ENCODE results near the gene MARCHF9.
A peak's percentile ranks its signal among the peaks of the same experiment; 100 is the strongest.
"Not testable (repeated sequence)": the region's sequence is repeated elsewhere in the genome, so short reads cannot be mapped to it uniquely, and the experiment has no call there.

Gene MARCHF9

DNA sequence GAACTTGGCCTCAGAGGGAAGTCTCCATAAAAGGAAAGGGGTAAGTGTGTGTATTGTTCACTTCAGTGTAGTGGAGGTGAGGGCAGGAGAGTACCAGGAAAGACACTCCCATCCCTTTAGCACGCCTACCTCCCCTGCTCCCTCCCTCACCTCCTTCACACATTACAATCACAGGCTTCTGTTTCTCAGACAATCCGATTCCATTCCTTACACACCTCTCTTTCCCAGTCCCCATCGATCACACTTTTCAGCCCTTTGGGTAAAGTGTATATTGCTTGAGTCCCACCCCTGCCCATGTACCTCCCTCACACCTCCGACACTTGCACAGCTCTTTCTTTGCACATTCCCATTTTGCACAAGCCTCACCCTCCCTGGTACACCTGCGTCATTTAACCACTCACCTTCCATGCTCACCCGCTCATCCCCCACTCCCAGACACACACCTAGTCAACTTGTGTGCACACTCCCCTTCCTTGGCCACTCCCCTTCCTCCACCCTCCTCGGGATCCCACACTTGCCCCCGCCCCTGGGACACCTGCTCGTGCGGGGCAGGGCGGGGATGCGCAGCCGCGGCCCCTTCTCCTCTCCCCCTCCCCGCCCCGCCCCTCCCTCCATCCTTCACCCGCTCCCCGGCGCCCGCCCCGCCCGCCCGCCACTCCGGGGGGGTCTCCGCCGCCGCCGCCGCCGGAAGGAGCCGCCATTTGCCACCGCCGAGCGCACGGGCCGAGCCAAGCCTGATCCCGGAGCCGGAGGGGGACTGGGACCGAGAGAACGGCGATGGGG, at the start of gene MARCHF9:
TSS of gene MARCHF9 (plus strand) at position 693 of the 783 bp plus-strand sequence. CDS start 426 bp downstream, outside the sequence.
- peak; percentile 85 for DNase-seq (ENCODE audit: low spot score)

DNA sequence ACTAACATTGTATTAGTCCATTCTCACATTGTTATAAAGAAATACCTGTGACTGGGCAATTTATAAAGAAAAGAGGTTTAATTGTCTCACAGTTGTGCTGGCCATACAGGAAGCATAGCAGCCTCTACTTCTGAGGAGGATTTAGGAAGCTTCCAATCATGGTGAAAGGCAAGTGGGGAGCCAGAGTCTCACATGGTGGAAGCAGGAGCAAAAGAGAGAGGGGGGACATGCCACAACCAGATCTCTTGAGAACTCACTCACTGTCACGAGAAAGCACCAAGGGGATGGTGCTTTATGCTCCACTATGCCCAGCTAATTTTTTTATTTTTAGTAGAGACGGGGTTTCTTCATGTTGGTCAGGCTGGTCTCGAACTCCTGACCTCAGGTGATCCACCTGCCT, 47.7 kb upstream of the MARCHF9 start:
- no peak for DNase-seq (ENCODE audit: low spot score)

DNA sequence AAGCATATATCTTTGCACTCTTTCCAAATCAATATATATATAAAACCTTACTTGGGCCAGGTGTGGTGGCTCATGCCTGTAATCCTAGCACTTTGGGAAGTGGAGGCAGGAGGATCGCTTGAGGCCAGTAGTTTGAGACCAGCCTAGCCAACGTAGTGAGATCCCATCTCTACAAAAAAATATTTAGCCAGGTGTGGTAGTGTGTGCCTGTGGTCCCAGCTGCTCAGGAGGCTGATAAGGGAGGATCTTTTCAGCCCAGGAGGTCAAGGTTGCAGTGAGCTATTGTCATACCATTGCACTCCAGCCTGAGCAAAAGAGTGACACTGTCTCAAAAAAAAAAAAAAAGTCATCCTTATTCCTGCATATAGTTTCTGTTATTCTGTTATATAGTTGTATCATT, 46.6 kb upstream of the MARCHF9 start:
- DNase-seq (ENCODE audit: low spot score), result no peak

- no peak for DNase-seq (ENCODE audit: low spot score)
Measured at GRCh38 chr12:57712701-57713100, 42.2 kb upstream of the MARCHF9 start.

DNA sequence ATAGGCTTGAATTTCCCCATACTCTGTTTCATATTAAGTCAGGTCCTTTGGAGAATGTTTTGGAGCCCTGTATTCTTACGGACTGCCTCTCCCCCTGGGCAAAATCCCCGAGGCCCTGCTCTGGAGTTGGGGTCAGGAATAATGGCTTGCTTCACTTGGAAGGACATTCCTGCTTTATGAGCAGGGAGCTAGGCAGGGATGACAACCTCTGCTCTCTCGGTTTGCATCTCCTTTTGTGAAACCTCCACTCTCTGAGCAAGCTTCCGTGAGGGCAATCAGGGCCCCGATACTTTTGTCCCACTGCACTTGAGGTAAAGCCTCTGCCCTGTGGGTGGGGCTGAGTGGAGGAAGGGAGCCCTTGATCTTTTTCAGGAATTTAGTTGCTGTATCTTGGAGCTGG, 41.7 kb upstream of the MARCHF9 start:
- no peak for DNase-seq (ENCODE audit: low spot score)

- not testable (repeated sequence) for DNase-seq (ENCODE audit: low spot score)
Measured at GRCh38 chr12:57715036-57715748, 39.7 kb upstream of the MARCHF9 start.

DNA sequence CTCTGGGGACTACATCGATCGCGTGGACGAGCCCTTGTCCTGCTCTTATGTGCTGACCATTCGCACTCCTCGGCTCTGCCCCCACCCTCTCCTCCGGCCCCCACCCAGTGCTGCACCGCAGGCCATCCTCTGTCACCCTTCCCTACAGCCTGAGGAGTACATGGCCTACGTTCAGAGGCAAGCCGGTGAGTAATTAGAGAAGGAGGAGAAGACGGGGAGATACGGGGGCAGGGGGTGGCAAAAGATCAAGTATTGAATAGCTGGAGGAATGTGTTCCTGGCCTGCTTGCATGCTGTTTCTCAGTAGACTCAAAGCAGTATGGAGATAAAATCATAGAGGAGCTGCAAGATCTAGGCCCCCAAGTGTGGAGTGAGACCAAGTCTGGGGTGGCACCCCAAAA, 39.1 kb upstream of the MARCHF9 start:
- DNase-seq (ENCODE audit: low spot score), result no peak

DNA sequence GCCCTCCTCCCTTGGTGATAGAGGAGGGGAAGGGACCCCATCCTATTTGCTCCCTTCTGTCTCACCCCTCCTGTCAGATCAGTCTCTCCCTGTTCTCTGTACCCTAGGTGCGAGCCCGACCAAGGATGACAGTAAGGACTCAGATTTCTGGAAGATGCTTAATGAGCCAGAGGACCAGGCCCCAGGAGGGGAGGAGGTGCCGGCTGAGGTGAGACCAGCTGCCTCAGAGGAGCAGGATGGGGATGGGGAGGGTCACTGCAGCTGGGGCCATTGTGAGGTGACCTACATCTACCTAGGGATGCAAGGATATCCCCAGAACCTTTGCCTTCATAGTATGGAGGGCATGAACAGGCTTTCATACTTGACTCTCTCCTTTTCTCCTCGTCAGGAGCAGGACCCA, 38.6 kb upstream of the MARCHF9 start:
- DNase-seq (ENCODE audit: low spot score), result no peak

DNA sequence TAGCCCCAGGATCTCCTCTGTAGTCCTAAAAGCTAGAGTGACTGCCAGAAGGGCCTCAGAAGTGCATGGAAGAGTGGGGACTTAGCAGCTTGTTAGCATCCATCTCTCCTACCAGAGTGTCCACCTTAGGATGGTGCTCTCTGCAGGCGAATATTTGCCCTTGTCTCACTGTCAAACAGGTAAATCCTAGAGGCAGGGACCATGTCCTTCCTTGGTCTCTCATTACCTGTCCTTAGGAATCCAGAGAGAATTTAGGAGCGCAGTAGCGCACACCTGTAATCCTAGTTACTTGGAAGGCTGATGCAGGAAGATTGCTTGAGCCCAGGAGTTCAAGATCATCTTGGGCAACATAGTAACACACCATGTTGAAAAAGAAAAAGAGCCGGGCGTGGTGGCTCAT, 37.8 kb upstream of the MARCHF9 start:
- DNase-seq (ENCODE audit: low spot score), result no peak

GRCh38 chr12:57717846-57718640, 36.9 kb upstream of the MARCHF9 start:
- DNase-seq (ENCODE audit: low spot score), result no peak

DNA sequence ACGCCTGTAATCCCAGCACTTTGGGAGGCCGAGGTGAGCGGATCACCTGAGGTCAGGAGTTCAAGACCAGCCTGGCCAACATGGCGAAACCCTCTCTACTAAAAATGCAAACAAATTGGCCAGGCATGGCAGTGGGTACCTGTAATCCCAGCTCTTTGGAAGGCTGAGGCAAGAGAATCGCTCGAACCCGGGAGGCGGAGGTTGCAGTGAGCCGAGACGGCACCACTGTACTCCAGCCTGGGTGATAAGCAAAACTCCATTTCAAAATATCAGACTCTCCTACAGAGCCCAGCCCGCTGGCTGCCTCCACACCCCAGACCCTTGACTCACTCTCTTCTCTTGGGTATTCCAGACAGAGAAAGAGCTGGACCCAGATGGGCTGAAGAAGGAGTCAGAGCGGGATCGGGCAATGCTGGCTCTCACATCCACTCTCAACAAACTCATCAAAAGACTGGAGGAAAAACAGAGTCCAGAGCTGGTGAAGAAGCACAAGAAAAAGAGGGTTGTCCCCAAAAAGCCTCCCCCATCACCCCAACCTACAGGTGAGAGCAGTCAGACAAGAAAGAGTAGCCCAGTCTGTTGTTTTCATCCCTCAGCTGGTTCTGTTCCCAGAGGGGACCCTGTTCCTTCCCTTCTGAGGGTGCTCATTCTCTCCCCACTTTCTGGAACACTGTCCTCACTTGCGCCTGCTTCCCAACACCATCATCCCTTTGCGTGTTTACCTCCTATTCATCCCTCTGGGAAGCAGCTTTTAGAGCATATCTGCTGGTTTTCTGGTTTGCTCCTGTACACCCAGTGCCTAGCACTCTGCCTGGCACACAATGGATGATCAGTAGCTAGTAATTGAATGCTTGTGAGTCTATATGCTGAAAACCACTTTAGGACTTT, 36.0 kb upstream of the MARCHF9 start:
- no peak for DNase-seq (ENCODE audit: low spot score)

- DNase-seq (ENCODE audit: low spot score), result no peak
Measured at GRCh38 chr12:57719777-57720605, 34.9 kb upstream of the MARCHF9 start.

- peak; percentile 16 for DNase-seq (ENCODE audit: low spot score)
Measured at GRCh38 chr12:57720606-57721595, 34.0 kb upstream of the MARCHF9 start.

DNA sequence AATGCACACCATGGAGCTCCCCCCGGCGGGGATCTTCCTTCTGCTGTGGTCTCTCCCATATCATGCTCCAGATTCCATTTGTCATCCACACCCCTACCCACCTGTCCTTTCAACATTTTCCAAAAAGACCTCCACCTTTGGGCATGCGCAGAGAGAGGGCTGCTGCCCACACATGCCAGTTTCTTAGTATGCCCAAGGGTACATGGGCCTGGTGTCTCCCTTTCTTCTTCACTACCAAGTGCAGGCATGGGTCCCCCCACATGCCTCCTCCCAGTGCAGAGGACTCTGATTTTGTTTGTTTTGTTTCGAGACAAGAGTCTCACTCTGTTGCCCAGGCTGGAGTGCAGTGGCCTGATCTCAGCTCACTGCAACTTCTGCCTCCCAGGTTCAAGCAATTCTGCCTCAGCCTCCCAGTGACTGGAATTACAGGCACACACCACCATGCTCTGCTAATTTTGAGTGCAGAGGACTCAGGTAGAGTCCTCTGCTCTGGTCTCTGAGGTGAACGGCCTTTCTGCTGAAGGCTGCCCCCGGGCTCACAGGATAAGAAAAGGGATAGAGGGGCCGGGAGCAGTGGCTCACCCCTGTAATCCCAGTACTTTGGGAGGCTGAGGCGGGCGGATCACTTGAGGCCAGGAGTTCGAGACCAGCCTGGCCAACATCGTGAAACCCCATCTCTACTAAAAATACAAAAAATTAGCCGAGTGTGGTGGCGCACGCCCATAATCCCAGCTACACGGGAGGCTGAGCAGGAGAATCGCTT, 32.9 kb upstream of the MARCHF9 start:
- DNase-seq (ENCODE audit: low spot score), result peak; percentile 11

- DNase-seq (ENCODE audit: low spot score), result peak; percentile 46
Measured at GRCh38 chr12:57722716-57723629, 31.9 kb upstream of the MARCHF9 start.

DNA sequence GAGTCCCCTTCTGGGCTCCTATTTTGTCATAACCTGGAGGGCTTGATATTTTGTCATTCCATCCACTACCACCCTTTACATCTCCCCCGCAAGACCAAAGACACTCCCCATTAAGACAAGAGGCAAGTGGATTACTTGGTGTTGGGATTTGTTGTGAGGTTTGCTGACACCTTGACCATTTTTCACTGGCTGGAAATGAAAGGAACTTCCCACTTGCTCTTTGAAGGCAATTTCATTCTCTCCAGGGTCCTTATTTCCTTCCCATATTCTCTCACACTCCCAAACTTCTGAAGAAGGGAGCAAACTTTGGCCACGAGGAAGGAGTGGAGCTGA, 31.3 kb upstream of the MARCHF9 start:
- DNase-seq (ENCODE audit: low spot score), result no peak

DNA sequence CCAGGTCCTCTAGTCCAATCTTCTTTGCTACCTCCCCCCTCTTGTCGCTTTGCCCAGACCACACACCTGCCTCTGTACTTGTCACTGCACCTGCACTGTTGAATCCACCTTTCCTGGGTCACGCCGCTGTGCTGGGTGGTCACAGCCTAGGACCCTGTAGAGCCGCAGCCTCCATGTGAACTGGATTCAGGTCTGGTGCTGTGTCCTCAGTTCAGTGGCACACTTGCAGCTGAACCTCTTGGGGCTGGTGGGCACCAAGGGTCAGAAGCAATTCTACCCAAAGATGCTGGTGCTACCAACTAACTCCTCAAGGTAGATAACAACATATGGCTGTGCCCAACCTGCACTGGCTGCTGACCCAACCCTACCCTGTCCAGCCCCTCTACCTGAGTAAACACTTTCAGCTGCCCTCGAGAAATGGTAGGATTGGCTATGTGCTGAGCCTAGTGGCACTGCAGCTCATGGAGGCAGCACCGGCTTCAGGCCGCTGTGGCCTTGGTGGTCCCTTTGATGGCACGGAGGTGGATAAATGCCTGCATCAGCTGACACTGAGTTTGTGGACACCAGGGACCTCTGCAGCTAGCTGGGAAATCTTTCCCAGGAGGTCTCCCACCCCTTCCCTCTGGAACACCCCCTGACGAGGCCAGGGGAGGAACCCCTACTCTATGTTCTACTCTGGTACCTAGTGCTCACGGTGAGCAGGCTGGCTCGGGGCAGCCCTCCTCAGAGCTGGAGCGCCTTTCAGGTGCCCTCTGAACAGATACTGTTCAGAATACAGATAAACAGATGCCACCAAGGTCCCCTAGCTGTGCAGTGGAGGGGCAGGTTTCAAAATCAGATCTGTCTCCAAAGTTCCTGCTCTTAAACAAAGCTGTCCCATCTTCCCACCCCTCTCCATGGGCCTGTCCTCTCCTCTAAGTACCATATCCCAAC, 30.6 kb upstream of the MARCHF9 start:
- peak; percentile 12 for DNase-seq (ENCODE audit: low spot score)
